Activated CD4-positive, alpha-beta T cell treated with anti-CD3 and anti-CD28 coated beads, Interleukin-2, amount 10 ng/mL, durations not matched to agents 7 days and 5 days (primary cell): ENCODE measurements around the gene ATG4A. TPM values are rescaled to one million over a fixed set of nuclear protein-coding genes. Genes with fewer than 3 reads are reported as not detected.

Experiments
- CTCF ChIA-PET: fragments of 350-600 bp; sonication (Branson Sonifier 250); formaldehyde crosslinking; loops from one replicate; lab custom pipeline; 2021; ENCODE audit warnings: antibody characterized with exemption; lab: Charles Lee
- POLR2A ChIA-PET: fragments of 350-600 bp; sonication (Branson Sonifier 250); formaldehyde crosslinking; loops from one replicate; lab custom pipeline; 2021; ENCODE audit warnings: antibody characterized with exemption; lab: Charles Lee
- DNase-seq: peaks from one replicate; pipeline ENCODE4 v3.0.0-alpha.2; 2020
- H3K27ac Mint-ChIP-seq: one replicate; pipeline ENCODE4 v1.8.0; 2021; ENCODE audit warnings: mild to moderate bottlenecking, moderate library complexity, mixed read lengths
- H3K27me3 Mint-ChIP-seq: one replicate; pipeline ENCODE4 v1.8.0; 2021; ENCODE audit warnings: mixed read lengths
- H3K36me3 Mint-ChIP-seq: one replicate; pipeline ENCODE4 v1.8.0; 2021; ENCODE audit warnings: low read depth, mixed read lengths
- H3K4me1 Mint-ChIP-seq: one replicate; pipeline ENCODE4 v1.8.0; 2021; ENCODE audit warnings: mixed read lengths
- H3K4me3 Mint-ChIP-seq: one replicate; pipeline ENCODE4 v1.8.0; 2021; ENCODE audit warnings: mild to moderate bottlenecking, moderate library complexity, mixed read lengths
- H3K9me3 Mint-ChIP-seq: one replicate; pipeline ENCODE4 v1.8.0; 2021; ENCODE audit warnings: mixed read lengths
- total RNA-seq, 2 experiments: library from RNA; stranded (reverse); gene quantifications; one replicate each; pipeline ENCODE4 v1.2.3, GENCODE V29; 2021

Gene ATG4A
- total RNA-seq, 2 experiments from 2014 or later: 11.1 to 12.0 TPM

DNA sequence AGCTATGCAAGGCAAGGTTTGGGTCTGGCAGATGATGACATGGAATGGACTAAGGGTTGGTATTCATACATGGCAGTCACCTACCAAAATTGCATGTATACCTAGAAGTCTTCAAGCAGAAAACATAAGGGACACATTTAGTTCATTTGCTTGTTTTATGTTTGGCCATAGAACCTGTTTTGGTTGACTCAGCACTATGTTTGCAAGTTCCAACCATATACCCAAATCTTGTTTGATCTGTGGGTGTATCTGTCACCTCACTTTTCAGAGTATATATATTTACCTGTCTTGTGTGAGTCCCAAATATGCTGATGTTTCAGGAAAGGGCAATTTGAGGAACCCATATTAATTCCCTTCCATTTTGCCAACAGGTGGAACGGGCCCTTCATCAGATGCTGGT is 39.3 kb downstream of the ATG4A start:
- POLR2A ChIA-PET: no interaction called here
- no peaks in the 10 kb centered on the region for H3K27me3 Mint-ChIP-seq
- no peak for DNase-seq
- H3K27ac Mint-ChIP-seq: no peak overlapping the region
- H3K4me1 Mint-ChIP-seq: no peaks in the 10 kb centered on the region
- H3K36me3 Mint-ChIP-seq: peaks cover 14% of the 10 kb centered on the region
- H3K9me3 Mint-ChIP-seq: no peaks in the 10 kb centered on the region
- H3K4me3 Mint-ChIP-seq: no peak overlapping the region
- CTCF ChIA-PET: no interaction called here

DNA sequence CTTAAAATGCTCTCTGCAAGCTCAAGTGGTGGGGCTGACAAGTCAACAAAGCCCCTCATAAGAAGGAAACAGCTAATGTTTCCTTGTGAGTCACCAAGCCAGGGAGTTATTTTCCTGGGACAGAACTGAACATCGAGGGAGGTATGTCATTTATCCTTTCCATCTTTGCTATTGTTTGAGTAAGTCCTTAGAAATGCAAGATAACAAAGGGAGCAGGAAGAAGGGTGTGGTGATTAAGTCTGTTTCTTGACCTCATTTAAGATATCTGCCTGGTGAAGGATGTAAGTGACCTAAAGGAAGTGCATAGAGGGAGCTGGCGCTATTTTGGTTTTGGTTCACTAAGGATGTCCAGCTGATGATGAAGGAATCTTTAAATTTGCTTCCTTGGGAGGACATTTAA is 39.9 kb downstream of the ATG4A start:
- CTCF ChIA-PET: no interaction called here
- H3K4me1 Mint-ChIP-seq: no peaks in the 10 kb centered on the region
- H3K4me3 Mint-ChIP-seq: no peak overlapping the region
- H3K9me3 Mint-ChIP-seq: no peaks in the 10 kb centered on the region
- DNase-seq: no peak
- H3K27ac Mint-ChIP-seq: no peak overlapping the region
- peaks cover 14% of the 10 kb centered on the region for H3K36me3 Mint-ChIP-seq
- no peaks in the 10 kb centered on the region for H3K27me3 Mint-ChIP-seq
- POLR2A ChIA-PET: no interaction called here

DNA sequence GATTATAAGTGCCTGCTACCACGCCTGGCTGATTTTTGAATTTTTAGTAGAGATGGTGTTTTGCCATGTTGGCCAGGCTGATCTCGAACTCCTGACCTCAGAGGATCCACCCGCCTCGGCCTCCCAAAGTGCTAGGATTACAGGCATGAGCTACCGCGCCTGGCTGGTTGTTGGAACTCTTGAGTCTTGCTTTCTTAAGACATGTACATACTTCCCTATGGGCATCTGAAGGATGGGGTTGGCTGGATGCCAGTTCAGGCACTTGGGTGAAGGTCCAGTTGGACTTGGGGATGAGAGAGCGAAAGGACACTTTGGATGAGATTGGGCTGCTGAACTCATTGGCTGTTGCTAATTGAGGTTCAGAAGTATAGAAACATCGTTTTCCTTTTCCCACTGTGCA is 40.5 kb downstream of the ATG4A start:
- Mint-ChIP-seq H3K4me1 (no peaks in the 10 kb centered on the region), H3K9me3 (no peaks in the 10 kb centered on the region), H3K36me3 (peaks cover 14% of the 10 kb centered on the region), H3K27ac (no peak overlapping the region), H3K4me3 (no peak overlapping the region), H3K27me3 (no peaks in the 10 kb centered on the region)
- ChIA-PET POLR2A (no interaction called here), CTCF (no interaction called here)
- no peak for DNase-seq

DNA sequence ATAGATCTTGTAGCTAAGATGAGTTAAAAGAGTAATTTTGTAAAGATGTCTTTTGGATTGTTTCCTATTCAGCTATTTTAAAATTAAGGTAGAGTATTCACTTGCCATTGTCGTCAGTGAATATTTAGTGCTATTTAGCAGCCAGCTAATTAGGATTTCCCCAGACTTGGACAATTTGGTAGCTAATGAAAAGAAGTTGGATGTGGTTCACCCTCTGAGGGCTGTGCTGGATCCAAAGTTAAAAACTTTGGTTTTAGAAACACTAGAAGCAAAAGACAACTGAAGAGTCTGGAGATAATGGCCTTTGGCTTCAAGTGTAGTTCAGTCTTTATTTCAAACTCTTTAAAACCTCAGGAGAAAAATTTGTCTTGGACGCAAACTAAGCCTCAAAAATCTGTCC is 41.3 kb downstream of the ATG4A start:
- POLR2A ChIA-PET: no interaction called here
- CTCF ChIA-PET: no interaction called here
- peaks cover 14% of the 10 kb centered on the region for H3K36me3 Mint-ChIP-seq

DNA sequence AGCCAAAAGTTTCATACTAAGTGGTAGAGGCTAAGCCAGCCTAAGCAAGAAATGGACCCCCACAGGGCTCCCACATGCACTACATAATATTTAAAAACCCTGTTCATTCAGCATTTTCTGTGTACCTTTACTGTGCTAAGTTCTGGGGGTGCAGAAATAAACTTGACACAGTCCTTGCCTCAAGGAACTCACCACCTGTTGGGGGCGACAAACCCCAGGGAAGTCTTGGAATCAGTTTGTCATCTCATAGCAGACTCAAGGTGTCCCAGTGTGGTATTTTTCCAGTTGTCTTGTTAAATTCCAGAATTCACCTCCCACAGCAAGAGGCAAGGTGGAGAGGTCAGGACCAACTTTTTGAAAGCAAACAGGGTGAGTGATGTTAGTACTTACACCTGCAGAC is 43.1 kb downstream of the ATG4A start:
- Mint-ChIP-seq H3K9me3 (no peaks in the 10 kb centered on the region), H3K27ac (no peak overlapping the region), H3K4me3 (no peak overlapping the region), H3K27me3 (no peaks in the 10 kb centered on the region), H3K4me1 (no peaks in the 10 kb centered on the region), H3K36me3 (peaks cover 14% of the 10 kb centered on the region)
- CTCF ChIA-PET: no interaction called here
- POLR2A ChIA-PET: no interaction called here
- DNase-seq: no peak

More for the DNA sequence above, 41.3 kb downstream of the ATG4A start:
- H3K4me3 Mint-ChIP-seq: no peak overlapping the region
- DNase-seq: no peak
- no peaks in the 10 kb centered on the region for H3K9me3 Mint-ChIP-seq
- H3K4me1 Mint-ChIP-seq: no peaks in the 10 kb centered on the region
- no peaks in the 10 kb centered on the region for H3K27me3 Mint-ChIP-seq
- H3K27ac Mint-ChIP-seq: no peak overlapping the region

DNA sequence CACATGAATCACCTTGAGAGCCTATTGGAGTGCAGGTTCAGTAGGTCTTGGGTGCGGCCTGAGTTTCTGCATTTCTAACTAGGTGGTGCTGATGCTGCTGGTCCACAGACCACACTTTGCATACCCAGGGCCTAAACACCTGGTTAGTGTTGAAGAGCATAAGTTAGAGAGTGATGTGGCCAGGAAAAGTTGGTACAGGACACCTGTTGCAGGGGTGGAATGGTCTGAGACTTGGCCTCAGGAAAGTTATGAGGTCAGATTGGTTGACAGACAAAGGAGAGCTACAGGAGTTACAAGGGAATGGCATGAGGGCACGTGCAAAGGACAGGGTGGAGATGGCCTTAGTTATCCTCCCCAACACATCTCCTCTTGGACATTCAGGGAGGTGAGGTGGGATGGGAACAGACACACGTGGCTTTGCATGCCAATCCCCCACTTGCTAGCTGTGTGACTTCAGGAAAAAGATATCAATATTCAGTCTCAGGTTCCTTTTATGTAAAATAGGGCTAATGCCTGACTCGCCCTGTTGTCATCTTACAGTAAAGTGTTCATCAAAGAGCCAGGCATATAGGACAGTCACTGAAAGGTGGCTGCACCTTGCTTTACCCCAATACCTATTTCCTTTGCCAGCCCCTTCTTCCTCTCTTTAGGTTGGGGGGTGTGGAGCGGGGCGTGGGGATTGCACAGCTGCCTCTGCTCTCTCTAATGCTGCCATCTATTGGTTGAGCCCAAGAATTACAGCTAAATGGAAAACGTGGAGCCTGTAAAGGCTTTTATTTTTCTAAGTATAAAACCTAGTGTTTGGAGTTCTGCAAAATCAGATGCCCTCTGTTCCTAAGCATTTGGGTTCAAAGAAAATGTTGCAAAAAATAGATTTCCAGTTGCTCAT is 47.5 kb downstream of the ATG4A start:
- Mint-ChIP-seq H3K27me3 (no peaks in the 10 kb centered on the region), H3K36me3 (peaks cover 7% of the 10 kb centered on the region), H3K9me3 (no peaks in the 10 kb centered on the region), H3K4me1 (no peaks in the 10 kb centered on the region), H3K27ac (no peak overlapping the region), H3K4me3 (no peak overlapping the region)
- CTCF ChIA-PET: interaction anchor here (1.2 to 1.3 kb wide), 2 partner anchors 12 to 14 kb away, joined by 3 to 4 read pairs; no protein-coding TSS in a partner anchor
- no peak for DNase-seq
- POLR2A ChIA-PET: no interaction called here

DNA sequence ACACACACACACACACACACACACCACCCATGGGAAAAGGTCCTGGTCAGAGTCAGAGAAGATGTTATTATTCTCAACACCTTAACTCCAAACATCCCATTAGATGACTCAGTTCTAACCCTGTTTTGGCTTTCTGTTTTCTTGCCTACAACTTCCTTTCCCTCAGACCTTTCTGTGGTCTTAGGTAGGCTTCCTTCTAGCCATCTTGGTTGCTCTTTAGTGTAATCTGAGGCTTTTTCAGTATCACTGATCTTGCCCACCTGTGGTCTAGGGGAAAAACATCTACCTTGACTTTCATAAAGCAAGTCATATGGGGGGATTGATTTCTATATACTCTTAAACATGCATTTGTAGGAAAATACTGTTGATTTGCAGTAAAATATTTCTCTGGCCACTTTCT is 56.9 kb downstream of the ATG4A start:
- Mint-ChIP-seq H3K27ac (no peak overlapping the region), H3K4me1 (peaks cover 11% of the 10 kb centered on the region), H3K36me3 (peaks cover 33% of the 10 kb centered on the region), H3K4me3 (no peak overlapping the region), H3K27me3 (no peaks in the 10 kb centered on the region), H3K9me3 (no peaks in the 10 kb centered on the region)
- ChIA-PET POLR2A (no interaction called here), CTCF (no interaction called here)
- no peak for DNase-seq

DNA sequence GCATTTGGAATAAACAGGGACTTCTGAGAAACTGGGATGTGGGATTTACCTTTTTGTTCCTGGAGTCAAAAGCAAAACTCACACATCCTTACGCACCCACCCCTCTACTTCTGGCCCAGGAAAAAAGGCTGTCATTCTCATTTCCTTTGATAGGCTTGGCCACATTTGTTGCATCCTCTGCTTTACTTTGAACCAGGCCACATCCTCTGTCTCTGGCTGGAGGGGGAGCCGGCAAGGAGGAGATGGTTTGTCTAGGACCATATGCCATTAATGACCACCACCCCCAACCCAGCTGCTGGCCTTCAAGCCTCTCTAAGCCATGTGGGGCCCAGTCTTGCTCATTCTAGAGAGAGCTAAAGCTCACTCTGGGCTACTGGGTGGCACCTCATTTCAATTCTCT is 64.5 kb downstream of the ATG4A start:
- ChIA-PET POLR2A (no interaction called here), CTCF (no interaction called here)
- H3K27ac Mint-ChIP-seq: no peak overlapping the region

DNA sequence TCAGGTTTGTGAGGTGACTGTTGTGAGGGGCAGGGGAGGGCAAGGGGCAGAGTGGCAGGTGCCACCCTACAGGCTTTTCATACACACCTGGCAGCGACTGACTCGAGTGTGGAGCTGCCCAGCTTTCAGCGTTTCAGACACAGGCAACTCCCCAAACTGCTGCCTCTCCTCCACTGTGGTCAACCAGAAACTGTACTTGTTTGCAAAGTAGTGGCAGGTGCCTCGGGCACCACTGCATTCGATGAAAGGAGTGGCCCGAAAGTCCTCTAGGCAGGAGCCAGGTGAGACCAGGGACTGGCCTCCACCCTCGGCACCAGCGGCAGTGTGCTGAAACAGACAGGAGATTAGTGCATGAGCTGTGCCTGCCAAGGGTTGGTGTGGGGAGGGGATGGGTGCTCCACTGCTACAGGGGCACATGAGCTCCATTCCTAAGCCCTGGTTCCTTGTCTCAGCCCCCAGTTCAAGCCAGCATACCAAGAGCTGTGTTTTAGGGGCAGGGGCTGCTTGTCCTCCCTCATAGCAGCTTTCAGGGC is 65.4 kb downstream of the ATG4A start:
- no peak overlapping the region for H3K4me3 Mint-ChIP-seq
- no peaks in the 10 kb centered on the region for H3K4me1 Mint-ChIP-seq
- peaks cover 10% of the 10 kb centered on the region for H3K36me3 Mint-ChIP-seq
- ChIA-PET CTCF (no interaction called here), POLR2A (no interaction called here)
- no peak for DNase-seq
- H3K27ac Mint-ChIP-seq: no peak overlapping the region
- no peaks in the 10 kb centered on the region for H3K9me3 Mint-ChIP-seq
- no peaks in the 10 kb centered on the region for H3K27me3 Mint-ChIP-seq

More for the DNA sequence above, 64.5 kb downstream of the ATG4A start:
- no peak for DNase-seq
- Mint-ChIP-seq H3K36me3 (peaks cover 13% of the 10 kb centered on the region), H3K9me3 (no peaks in the 10 kb centered on the region), H3K4me1 (no peaks in the 10 kb centered on the region), H3K27me3 (no peaks in the 10 kb centered on the region), H3K4me3 (no peak overlapping the region)

DNA sequence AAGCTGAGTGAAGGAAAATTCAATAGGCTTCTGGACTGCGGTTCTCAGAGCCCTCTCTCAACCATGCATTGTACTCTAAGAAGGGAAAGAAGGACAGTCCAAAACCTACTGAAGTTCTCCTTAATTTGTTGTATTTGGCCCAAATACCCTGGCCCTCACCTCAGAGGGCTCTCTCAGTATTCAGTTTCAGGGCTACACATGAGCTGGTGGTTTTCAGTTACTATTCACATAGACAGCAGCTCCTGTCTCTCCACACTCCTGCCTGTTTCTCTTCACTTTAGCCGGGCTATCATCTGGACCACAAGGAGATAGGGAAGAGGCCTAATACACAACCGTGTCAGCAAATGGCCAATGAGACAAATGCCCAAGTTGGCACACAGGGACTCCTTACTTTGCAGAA is 66.0 kb downstream of the ATG4A start:
- Mint-ChIP-seq H3K9me3 (no peaks in the 10 kb centered on the region), H3K27ac (no peak overlapping the region), H3K27me3 (no peaks in the 10 kb centered on the region), H3K36me3 (peaks cover 10% of the 10 kb centered on the region), H3K4me1 (no peaks in the 10 kb centered on the region), H3K4me3 (no peak overlapping the region)
- ChIA-PET POLR2A (no interaction called here), CTCF (no interaction called here)
- no peak for DNase-seq

DNA sequence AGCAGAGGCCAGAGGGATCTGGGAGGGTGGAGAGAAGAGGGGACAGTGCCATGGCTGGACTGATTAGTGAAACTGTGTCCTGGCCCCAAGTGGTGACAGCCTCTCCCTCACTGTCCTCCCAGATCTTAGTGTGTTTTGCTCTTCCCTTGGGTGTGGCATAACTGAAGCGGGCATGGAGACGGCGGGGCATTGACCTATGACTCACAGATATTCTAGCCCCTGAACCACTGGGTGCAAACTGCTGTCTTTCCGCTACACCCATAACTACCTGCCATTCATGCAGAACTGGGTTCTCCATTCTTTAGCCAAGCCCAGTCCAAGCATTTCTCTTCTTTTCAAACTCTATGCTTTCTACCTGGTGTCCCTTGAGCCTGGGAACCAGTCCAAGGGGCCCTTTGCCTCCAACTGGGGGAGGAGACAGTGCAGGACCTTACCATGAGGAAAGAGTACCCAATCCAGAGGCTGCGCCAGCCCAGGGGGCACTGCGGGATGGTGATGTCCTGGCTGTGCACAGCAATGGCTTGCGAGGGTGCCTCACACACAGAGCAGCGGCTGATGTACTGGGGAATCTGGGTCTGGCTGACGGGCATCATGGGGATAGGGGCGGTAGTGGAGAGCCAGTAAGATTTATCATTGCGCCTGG is 67.6 kb downstream of the ATG4A start:
- no peak for DNase-seq
- Mint-ChIP-seq H3K27ac (no peak overlapping the region), H3K9me3 (no peaks in the 10 kb centered on the region), H3K4me3 (no peak overlapping the region), H3K27me3 (no peaks in the 10 kb centered on the region), H3K4me1 (no peaks in the 10 kb centered on the region), H3K36me3 (no peaks in the 10 kb centered on the region)
- POLR2A ChIA-PET: no interaction called here
- CTCF ChIA-PET: no interaction called here

DNA sequence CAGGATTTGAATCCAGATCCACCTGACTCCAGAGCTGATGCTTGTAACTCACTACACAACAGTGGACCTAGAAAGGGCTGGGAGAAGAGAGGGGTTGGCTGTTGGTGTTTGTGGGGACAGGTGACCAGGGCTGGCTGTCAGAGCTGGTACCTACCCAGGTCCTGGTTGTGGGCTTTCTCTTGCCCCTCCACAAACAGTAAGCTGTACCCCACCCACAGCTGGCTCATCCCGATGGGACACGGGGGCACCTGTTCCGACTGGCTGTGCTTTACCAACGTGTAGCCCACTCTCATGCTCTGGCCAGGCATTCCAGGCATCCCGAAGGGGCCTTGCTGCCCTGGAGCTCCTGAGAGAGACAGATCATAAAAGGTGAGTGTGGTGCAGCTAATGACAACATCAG is 68.7 kb downstream of the ATG4A start:
- H3K27me3 Mint-ChIP-seq: no peaks in the 10 kb centered on the region
- no peaks in the 10 kb centered on the region for H3K9me3 Mint-ChIP-seq
- CTCF ChIA-PET: interaction anchor here (0.5 kb wide), 1 partner anchor 324 kb away, joined by 3 read pairs; no protein-coding TSS in a partner anchor
- no peak overlapping the region for H3K27ac Mint-ChIP-seq
- no peaks in the 10 kb centered on the region for H3K36me3 Mint-ChIP-seq
- no peaks in the 10 kb centered on the region for H3K4me1 Mint-ChIP-seq
- POLR2A ChIA-PET: no interaction called here
- H3K4me3 Mint-ChIP-seq: no peak overlapping the region
- no peak for DNase-seq

DNA sequence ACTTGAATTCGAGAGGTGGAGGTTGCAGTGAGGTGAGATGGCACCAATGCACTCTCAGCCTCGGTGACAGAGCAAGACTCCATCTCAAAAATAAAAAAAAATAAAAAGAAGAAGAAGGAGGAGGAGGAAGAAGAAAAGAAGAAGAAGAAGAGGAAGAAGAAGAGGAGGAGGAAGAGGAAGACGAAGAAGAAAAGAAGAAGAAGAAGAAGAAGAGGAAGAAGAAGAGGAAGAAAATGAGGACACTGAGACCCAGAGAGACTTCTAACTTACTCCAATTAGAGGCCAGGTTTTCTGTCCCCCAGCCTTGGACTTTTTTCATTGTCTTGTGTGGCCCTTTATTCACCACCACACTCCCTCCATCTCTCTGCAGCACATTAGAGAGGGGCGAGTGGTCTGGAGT is 70.7 kb downstream of the ATG4A start:
- CTCF ChIA-PET: no interaction called here
- no peak for DNase-seq
- Mint-ChIP-seq H3K4me1 (no peaks in the 10 kb centered on the region), H3K36me3 (no peaks in the 10 kb centered on the region), H3K27ac (no peak overlapping the region), H3K27me3 (no peaks in the 10 kb centered on the region), H3K4me3 (no peak overlapping the region), H3K9me3 (no peaks in the 10 kb centered on the region)
- POLR2A ChIA-PET: no interaction called here
